GM12892 (cell line): ENCODE data around the gene SLC2A4.

Experiments
- DNase-seq: peaks from one replicate; pipeline ENCODE4 v3.0.0; 2011; ENCODE audit not compliant: insufficient read length
- FAIRE-seq: peaks from 2 replicates; lab custom pipeline; 2011; peaks lifted over from hg19 to GRCh38; lab: Jason Lieb, UNC
- POLR2A ChIP-seq: IDR thresholded peaks from 2 replicates; pipeline ENCODE4 v1.6.1; 2011; ENCODE audit warnings: low read depth, low read length, control low read depth
- POLR2AphosphoS5 ChIP-seq: IDR thresholded peaks from 2 replicates; pipeline ENCODE4 v1.6.1; 2011; ENCODE audit warnings: low read depth, low read length, control low read depth
- TAF1 ChIP-seq: IDR thresholded peaks from 2 replicates; pipeline ENCODE4 v1.6.1; 2011; ENCODE audit warnings: low read depth, mild to moderate bottlenecking, control low read depth, low read length, borderline replicate concordance

Gene SLC2A4

DNA sequence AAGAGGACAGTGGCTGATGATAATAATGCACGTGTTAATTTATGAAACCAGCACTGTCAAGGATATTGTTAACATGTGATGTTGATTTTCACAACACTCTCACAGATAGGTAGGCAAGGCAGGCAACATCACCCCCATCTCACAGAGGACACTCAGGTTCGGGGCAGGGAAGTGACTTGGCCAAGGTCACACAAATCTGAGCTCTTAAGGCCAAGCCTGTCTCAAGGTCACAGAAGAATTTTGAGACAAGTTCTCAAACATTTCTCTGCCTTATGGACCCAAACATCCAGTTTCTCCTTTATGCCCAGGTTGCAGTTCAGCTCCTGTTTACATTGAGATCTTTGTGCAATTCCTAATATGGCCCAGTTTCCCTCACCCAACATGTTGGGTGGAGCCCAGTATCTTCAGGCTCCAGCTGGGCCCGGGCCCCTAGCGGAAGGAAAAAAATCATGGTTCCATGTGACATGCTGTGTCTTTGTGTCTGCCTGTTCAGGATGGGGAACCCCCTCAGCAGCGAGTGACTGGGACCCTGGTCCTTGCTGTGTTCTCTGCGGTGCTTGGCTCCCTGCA lies 1.3 kb downstream of the SLC2A4 start:
- DNase-seq: no peak
- TF ChIP-seq POLR2AphosphoS5: no peak
- TF ChIP-seq POLR2A: no peak
- no peak for TF ChIP-seq TAF1
- FAIRE-seq: no peak

DNA sequence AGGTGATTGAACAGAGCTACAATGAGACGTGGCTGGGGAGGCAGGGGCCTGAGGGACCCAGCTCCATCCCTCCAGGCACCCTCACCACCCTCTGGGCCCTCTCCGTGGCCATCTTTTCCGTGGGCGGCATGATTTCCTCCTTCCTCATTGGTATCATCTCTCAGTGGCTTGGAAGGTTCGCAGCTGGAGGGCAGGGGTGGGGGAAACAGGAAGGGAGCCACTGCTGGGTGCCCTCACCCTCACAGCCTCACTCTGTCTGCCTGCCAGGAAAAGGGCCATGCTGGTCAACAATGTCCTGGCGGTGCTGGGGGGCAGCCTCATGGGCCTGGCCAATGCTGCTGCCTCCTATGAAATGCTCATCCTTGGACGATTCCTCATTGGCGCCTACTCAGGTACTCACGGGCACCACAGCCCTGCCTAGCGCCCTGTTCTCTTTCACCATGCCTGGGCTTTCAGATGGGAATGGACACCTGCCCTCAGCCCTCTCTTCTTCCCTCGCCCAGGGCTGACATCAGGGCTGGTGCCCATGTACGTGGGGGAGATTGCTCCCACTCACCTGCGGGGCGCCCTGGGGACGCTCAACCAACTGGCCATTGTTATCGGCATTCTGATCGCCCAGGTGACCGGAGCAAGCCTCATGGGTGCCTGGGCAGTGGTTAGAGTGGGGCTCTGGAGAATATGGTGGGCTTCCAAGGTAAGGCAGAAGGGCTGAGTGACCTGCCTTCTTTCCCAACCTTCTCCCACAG lies 2.1 kb downstream of the SLC2A4 start:
- no peak for TF ChIP-seq POLR2AphosphoS5
- TF ChIP-seq POLR2A: no peak
- no peak for TF ChIP-seq TAF1
- FAIRE-seq (no peak), DNase-seq (no peak)

DNA sequence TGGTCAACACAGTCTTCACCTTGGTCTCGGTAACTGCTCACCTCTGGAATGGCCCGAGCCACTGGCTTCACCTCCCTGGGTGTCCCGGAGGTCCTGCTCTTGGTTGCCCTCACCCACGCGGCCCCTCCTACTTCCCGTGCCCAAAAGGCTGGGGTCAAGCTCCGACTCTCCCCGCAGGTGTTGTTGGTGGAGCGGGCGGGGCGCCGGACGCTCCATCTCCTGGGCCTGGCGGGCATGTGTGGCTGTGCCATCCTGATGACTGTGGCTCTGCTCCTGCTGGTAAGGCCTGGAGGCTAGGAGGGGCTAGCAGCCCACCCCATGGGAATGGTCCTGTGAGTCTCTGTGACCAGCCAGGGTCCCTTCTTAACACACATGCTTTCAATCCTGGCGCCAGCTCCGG lies 3.4 kb downstream of the SLC2A4 start:
- FAIRE-seq: no peak
- DNase-seq: no peak
- no peak for TF ChIP-seq POLR2AphosphoS5

DNA sequence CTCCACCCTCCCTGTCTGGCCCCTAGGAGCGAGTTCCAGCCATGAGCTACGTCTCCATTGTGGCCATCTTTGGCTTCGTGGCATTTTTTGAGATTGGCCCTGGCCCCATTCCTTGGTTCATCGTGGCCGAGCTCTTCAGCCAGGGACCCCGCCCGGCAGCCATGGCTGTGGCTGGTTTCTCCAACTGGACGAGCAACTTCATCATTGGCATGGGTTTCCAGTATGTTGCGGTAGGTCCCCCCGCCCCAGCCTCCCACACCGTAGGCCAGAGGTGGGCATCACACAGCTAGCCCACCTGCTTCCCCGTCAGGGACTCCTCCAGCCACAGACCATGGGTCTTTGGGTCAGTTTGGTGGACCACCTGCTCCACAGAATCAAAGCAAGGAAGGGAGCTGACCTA lies 4.2 kb downstream of the SLC2A4 start:
- no peak for TF ChIP-seq POLR2AphosphoS5
- TF ChIP-seq POLR2A: no peak
- no peak for TF ChIP-seq TAF1
- no peak for FAIRE-seq

DNA sequence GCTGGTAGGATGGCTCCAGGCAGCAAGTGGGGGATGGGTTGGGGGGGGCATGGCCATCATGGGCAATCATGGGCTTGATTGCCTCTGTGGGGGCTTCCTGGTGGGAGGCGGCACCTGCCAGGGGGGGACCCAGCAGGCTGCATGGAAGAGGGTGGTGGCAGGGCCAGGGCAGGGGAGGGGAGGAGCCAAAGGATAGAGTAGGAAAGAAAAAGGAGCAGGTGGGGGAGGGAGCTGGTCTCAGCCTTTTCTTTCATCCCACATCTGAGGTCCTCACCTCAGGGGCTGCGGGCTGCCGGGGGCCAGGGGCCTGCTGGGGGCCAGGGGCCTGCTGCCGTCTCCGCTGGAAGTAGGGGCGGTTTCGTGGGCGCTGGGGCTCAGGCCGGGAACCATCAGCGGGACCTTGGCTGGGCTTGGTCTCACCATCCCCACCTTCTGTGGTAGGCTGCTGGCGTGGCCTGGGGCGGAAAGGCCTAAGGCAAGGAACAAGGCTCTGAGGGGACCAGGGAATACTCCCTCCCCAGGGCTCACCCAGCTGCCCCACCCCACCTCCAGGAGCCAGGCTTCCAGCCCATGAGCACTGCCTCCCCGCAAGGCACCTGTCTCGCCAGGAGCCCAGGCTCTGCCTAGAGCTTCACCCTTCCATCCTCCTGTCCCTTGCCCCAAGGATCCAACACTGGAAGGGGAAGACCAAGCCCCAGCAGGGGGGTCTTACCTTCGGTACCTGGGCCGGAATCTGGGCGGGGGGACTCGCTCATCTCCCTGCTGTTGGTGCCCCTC lies 7.9 kb downstream of the SLC2A4 start:
- FAIRE-seq (no peak), DNase-seq (no peak)
- TF ChIP-seq POLR2A: no peak
- TF ChIP-seq TAF1: no peak
- TF ChIP-seq POLR2AphosphoS5: no peak

More for the DNA sequence above, 4.2 kb downstream of the SLC2A4 start:
- DNase-seq: no peak

DNA sequence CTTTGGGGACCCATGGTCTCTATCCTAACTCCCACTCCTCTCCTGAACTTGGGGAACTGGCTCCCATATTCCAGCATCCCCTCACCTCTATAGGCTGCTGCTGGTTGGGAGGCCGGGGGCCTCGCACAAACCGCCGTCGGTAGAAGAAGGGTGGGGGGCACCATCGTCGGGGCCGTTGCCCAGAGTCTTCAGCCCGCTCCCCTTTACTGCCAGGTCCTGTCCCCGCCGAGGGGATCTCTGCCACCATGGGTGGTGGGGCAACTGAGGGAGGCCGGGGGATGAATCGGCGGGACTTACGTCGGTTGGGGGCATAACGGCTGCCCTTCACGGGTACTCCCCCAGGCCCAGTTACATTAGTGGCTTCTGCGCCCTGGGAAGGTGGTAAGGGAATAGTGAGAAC lies 8.6 kb downstream of the SLC2A4 start:
- no peak for TF ChIP-seq POLR2A
- TF ChIP-seq POLR2AphosphoS5: no peak
- no peak for TF ChIP-seq TAF1
- no peak for FAIRE-seq
- DNase-seq: no peak

DNA sequence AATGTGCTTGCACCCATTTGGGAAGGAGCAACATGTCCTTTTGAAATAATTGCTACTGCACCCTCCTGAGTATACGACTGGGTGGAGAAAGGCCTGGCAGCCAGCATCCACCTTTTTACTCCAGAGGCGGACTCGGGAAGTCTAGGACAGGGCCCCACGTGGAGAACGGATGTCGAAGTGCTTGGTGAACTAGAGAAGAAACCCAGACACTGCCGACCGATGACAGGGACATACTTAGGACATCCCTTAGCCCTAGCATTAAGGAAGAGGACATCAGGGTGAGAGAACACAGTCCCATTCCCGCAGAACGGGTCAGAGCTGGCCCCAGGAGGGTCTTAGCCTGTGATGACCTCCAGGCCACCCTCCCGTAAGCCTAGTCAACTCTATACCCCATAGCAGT lies 9.2 kb downstream of the SLC2A4 start:
- FAIRE-seq: no peak
- no peak for DNase-seq
- TF ChIP-seq TAF1 (no peak), POLR2A (no peak), POLR2AphosphoS5 (no peak)

DNA sequence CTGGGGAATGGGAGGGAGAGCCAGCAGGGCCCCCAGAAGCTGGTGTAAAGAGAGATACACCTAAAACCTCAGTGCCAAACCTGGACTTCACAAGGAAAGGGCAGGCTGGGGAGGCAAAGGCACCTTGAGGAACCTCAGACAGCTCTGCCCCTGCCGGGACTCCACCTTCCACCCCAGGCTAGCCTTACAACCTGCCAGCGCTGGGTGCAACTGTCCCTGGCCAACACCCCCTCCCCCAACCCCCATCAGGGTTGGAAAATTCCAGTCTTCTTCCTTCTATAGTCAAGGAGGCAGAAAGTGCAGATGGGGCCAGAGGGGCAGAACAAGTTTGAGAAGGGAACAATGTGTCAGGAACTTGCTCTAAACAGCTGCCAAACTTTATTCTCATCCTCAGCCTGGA lies 10.7 kb downstream of the SLC2A4 start:
- TF ChIP-seq TAF1 (no peak), POLR2AphosphoS5 (no peak), POLR2A (no peak)
- DNase-seq (no peak), FAIRE-seq (no peak)

DNA sequence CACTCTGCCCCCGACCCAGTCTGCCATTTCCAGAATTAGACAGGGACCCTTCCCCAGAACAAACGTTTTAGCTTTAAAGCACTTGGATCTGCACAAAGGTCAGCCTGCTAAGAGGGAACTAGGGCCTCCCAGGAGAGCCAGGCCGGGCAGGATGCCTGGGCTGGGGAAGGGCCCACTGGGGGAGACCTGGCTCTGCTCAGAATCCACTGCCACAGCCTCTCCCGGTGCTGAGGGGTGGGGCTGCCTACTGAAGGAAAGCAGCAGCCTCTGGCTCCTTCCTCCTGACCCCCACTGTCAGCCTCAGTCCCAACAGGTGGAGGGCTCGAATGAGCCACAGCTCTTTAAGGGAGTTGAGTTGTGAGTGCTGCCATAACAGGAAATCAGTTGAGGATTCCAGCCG lies 11.2 kb downstream of the SLC2A4 start:
- FAIRE-seq (no peak), DNase-seq (no peak)
- TF ChIP-seq POLR2A (no peak), POLR2AphosphoS5 (no peak), TAF1 (no peak)

DNA sequence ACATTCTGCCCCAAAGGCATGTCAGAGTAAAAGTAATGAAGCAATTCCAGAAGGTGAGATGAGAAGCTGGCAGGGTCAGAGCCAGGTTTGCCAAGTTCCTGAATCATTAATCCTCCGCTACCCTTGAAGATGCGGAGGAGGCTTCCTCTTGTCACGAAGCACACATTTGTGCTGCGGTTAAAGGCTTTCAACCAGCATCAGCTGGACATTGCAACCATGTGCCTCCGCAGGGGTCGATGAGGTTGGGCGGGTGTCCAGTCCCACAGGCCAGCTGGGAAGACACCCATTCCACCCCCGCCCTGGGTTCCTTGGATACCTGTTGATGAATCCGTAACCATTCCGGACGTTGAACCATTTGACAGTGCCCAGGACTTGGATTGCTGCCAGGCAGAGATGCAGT lies 11.6 kb downstream of the SLC2A4 start:
- FAIRE-seq (no peak), DNase-seq (no peak)
- no peak for TF ChIP-seq POLR2AphosphoS5
- TF ChIP-seq POLR2A: no peak
- TF ChIP-seq TAF1: no peak

DNA sequence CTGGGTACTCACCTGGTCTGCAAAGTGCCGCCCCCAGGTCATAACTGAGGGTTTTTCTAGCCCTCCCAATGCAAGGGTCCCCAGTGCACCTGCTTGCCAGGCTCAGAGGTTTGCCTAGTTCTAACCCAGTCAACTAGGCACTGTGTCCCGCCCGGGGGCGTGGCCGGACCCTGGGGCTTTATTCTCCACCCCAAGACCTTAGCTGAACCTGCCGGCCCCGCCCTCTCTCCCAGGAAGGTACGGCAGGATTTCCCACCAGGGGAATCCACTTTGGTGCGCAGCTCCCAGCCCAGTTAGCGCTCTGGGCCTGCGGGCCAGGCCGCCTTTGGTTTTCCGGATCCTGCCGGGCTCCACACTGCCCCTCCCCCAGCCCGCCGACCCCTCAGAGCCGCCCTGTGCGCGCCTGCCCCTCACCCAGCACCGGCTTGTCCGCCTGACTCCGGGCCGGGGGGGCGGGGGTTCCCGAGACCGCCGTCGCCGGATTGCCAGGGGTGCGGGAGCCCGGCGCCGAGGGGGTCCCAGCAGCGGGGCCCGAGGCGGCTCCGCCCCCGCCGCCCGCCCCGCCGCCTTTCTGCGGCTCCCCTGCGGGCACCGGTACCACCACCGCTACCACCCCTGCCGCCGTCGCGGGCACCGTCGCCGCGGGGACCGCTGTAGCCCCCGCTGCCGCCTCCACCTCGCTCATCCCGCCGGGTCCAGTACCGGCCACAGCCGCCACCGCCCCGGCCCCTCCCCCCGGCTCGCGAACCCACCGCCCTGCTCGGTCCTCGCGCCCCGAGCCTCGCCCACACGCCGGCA lies 12.5 kb downstream of the SLC2A4 start:
- TF ChIP-seq POLR2AphosphoS5 (no peak), TAF1 (no peak), POLR2A (no peak)
- DNase-seq: no peak
- FAIRE-seq: no peak

DNA sequence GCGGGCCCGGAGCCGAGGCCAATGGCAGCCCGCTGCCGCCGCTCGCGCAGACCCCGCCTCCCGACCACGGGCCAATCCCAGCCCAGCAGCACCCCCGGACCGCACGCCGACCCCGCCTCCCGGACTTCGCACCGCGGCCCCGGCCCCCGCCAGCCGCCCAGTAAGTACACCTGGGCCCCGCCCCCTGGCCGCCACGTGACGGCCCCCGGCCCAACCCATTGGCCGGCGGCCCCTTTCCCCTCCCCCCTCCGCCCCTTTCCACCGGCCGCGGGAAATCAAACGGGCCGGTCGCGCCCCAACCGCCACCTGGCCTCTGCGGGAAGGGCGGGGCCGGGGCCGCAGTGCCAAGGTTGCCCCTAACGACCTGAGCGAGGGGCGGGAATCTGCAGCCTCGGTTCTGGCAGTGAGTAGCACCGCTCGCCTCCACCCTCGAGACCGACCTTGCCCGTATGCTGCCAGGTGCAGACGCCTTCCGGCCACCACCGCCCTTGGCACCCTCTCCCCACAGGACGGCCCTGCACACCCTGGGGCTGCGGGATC lies 13.2 kb downstream of the SLC2A4 start, which contains the start of gene YBX2:
Gene YBX2, minus strand, starts transcription at position 26 of the 540 bp plus-strand sequence. CDS start 139 bp downstream, outside the sequence.
- TF ChIP-seq POLR2AphosphoS5: no peak
- no peak for TF ChIP-seq TAF1
- no peak for TF ChIP-seq POLR2A
- DNase-seq: peak; percentile 86
- peak; percentile 62 for FAIRE-seq
